Measurements from ENCODE around the gene NELL1.

The NELL1 gene

GRCh38 chr11:21306739-21307358, 637.5 kb downstream of the NELL1 start:
- TF ChIP-seq CTCF (IDR thresholded peaks at IDR 0.05) = no peak

GRCh38 chr11:21307874-21308273, 638.5 kb downstream of the NELL1 start:
- no peak for TF ChIP-seq CTCF (IDR thresholded peaks at IDR 0.05)

- no peak for TF ChIP-seq CTCF (IDR thresholded peaks at IDR 0.05)
Measured at GRCh38 chr11:21316591-21316990, 647.2 kb downstream of the NELL1 start.

GRCh38 chr11:21321072-21321471, 651.7 kb downstream of the NELL1 start:
- TF ChIP-seq CTCF (IDR thresholded peaks at IDR 0.05) = no peak

- no peak for TF ChIP-seq CTCF (IDR thresholded peaks at IDR 0.05)
Measured at GRCh38 chr11:21321530-21321929, 652.1 kb downstream of the NELL1 start.

GRCh38 chr11:21323617-21324016, 654.2 kb downstream of the NELL1 start:
- no peak for TF ChIP-seq CTCF (IDR thresholded peaks at IDR 0.05)

- no peak for TF ChIP-seq CTCF (IDR thresholded peaks at IDR 0.05)
Measured at GRCh38 chr11:21343204-21343603, 673.8 kb downstream of the NELL1 start.

GRCh38 chr11:21346361-21346760, 677.0 kb downstream of the NELL1 start:
- TF ChIP-seq CTCF (IDR thresholded peaks at IDR 0.05) = no peak

Measured in LNCAP (cell line).